Left cardiac atrium (tissue), 4 donors: ENCODE measurements around the gene MGAT3. TPM values are rescaled to one million over a fixed set of nuclear protein-coding genes. Genes with fewer than 3 reads are reported as not detected.
A peak's percentile ranks its signal among the peaks of the same experiment; 100 is the strongest.

Experiments used
- ATAC-seq, 2 donors: fragments of 200-7000 bp; cut with Tn5 transposase; one replicate each; pipeline ENCODE4 v1.9.1; 2020; ENCODE audit warnings: mild to moderate bottlenecking in 2 of 2, moderate library complexity in 2 of 2
- DNase-seq: peaks from one replicate; pipeline ENCODE4 v3.0.0-alpha.2; 2020
- intact Hi-C, 2 donors: fragments of 100-400 bp; cut with DNase I; formaldehyde crosslinking; loops; one replicate each; pipeline versions ENCODE4 v1.14.1 to v1.15.1; 2022 to 2023
- total RNA-seq, 2 donors: library from RNA; stranded (reverse); fragmentation: NEBNext Ultra II Directional; extraction: Animal tissue kit (Norgen Biotek cat#: 25700); gene quantifications; one replicate each; pipeline ENCODE4 v1.2.1, GENCODE V29; 2021
- donor health status: DM: no; HTN: yes; CAD: no.
- donor health status: DM: no; HTN: yes; CAD: no; lungs with severe emphysema.
- donor health status: DM: yes; HTN: yes; CAD: no.
- donor health status: Dilated cardiomyopathy.

MGAT3 gene
- total RNA-seq, 2 donors from 2014 or later, result 11.6 to 13.7 TPM

GRCh38 chr22:39481595-39481994, 24.8 kb downstream of the MGAT3 start:
- DNase-seq, result no peak
- intact Hi-C loops, result no loop called here

GRCh38 chr22:39482768-39483167, 26.0 kb downstream of the MGAT3 start:
- DNase-seq (no peak), ATAC-seq (no peak)
- intact Hi-C loops, result no loop called here

More at GRCh38 chr22:39481595-39481994, 24.8 kb downstream of the MGAT3 start:
- ATAC-seq, result no peak

- intact Hi-C loops, result no loop called here
- DNase-seq (no peak), ATAC-seq (peak; percentile 10 to 34)
Measured at GRCh38 chr22:39486951-39487825, 30.4 kb downstream of the MGAT3 start.

GRCh38 chr22:39487826-39488520, 31.2 kb downstream of the MGAT3 start:
- intact Hi-C loops, result no loop called here

GRCh38 chr22:39488563-39489083, 31.8 kb downstream of the MGAT3 start:
- intact Hi-C loops, result no loop called here
- ATAC-seq, result no peak
- DNase-seq, result no peak

More at GRCh38 chr22:39487826-39488520, 31.2 kb downstream of the MGAT3 start:
- no peak for DNase-seq
- ATAC-seq, result no peak

GRCh38 chr22:39489094-39490068, 32.6 kb downstream of the MGAT3 start:
- intact Hi-C loops, result loop anchor here (5.0 kb wide), 1 partner anchor 38 kb away; no protein-coding TSS in a partner anchor
- ATAC-seq (peak in 1 of 2 donors; percentile 5), DNase-seq (no peak)

GRCh38 chr22:39490135-39490798, 33.5 kb downstream of the MGAT3 start:
- intact Hi-C loops, result loop anchor here (5.0 kb wide), 1 partner anchor 37 kb away; no protein-coding TSS in a partner anchor
- DNase-seq, result peak; percentile 88
- ATAC-seq, result peak; percentile 91

- no peak for DNase-seq
- intact Hi-C loops, result loop anchor here (5.0 kb wide), 1 partner anchor 36 kb away; no protein-coding TSS in a partner anchor
- no peak for ATAC-seq
Measured at GRCh38 chr22:39490966-39491680, 34.3 kb downstream of the MGAT3 start.

GRCh38 chr22:39491696-39492095, 34.9 kb downstream of the MGAT3 start:
- intact Hi-C loops, result loop anchor here (5.0 kb wide), 1 partner anchor 36 kb away; no protein-coding TSS in a partner anchor
- no peak for ATAC-seq

GRCh38 chr22:39492186-39492585, 35.4 kb downstream of the MGAT3 start:
- DNase-seq, result no peak
- intact Hi-C loops, result loop anchor here (5.0 kb wide), 1 partner anchor 35 kb away; no protein-coding TSS in a partner anchor
- ATAC-seq, result no peak

More at GRCh38 chr22:39491696-39492095, 34.9 kb downstream of the MGAT3 start:
- DNase-seq, result no peak

GRCh38 chr22:39493759-39494158, 36.9 kb downstream of the MGAT3 start:
- intact Hi-C loops, result loop anchor here (5.0 kb wide), 1 partner anchor 34 kb away; no protein-coding TSS in a partner anchor
- no peak for ATAC-seq

GRCh38 chr22:39494471-39495120, 37.8 kb downstream of the MGAT3 start:
- intact Hi-C loops, result loop anchor here (5.0 kb wide), 1 partner anchor 33 kb away; no protein-coding TSS in a partner anchor
- DNase-seq (no peak), ATAC-seq (no peak)

More at GRCh38 chr22:39493759-39494158, 36.9 kb downstream of the MGAT3 start:
- DNase-seq, result no peak

- DNase-seq (peak; percentile 77), ATAC-seq (peak; percentile 62 to 67)
- intact Hi-C loops, result no loop called here
Measured at GRCh38 chr22:39496131-39496838, 39.5 kb downstream of the MGAT3 start.

GRCh38 chr22:39497429-39497828, 40.6 kb downstream of the MGAT3 start:
- ATAC-seq, result no peak
- intact Hi-C loops, result no loop called here
- no peak for DNase-seq

GRCh38 chr22:39498368-39498767, 41.6 kb downstream of the MGAT3 start:
- peak; percentile 72 for DNase-seq
- ATAC-seq, result no peak
- intact Hi-C loops, result no loop called here

- DNase-seq, result no peak
- ATAC-seq, result no peak
- intact Hi-C loops, result no loop called here
Measured at GRCh38 chr22:39498802-39499201, 42.0 kb downstream of the MGAT3 start.
